Measurements from ENCODE around the gene TSTD1. TPM values are rescaled to one million over a fixed set of nuclear protein-coding genes. Genes with fewer than 3 reads are reported as not detected.

The TSTD1 gene
- total and polyA plus RNA-seq, 10 of the 15 experiments (the other 5 are each of a cell fraction or from before 2014, with no cell fraction given), result 33.3 to 145 (median 89.4) TPM

- TF ChIP-seq, protein P1, sequence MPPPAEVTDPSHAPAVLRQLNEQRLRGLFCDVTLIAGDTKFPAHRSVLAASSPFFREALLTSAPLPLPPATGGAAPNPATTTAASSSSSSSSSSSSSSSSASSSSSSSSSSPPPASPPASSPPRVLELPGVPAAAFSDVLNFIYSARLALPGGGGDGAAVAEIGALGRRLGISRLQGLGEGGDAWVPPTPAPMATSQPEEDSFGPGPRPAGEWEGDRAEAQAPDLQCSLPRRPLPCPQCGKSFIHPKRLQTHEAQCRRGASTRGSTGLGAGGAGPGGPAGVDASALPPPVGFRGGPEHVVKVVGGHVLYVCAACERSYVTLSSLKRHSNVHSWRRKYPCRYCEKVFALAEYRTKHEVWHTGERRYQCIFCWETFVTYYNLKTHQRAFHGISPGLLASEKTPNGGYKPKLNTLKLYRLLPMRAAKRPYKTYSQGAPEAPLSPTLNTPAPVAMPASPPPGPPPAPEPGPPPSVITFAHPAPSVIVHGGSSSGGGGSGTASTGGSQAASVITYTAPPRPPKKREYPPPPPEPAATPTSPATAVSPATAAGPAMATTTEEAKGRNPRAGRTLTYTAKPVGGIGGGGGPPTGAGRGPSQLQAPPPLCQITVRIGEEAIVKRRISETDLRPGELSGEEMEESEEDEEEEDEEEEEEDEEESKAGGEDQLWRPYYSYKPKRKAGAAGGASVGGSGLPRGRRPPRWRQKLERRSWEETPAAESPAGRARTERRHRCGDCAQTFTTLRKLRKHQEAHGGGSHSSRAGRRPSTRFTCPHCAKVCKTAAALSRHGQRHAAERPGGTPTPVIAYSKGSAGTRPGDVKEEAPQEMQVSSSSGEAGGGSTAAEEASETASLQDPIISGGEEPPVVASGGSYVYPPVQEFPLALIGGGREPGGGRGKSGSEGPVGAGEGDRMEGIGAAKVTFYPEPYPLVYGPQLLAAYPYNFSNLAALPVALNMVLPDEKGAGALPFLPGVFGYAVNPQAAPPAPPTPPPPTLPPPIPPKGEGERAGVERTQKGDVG (CRISPR knock-in tag; IDR thresholded peaks at IDR 0.05), result no peak
- no peak for TF ChIP-seq HDAC2 (IDR thresholded peaks at IDR 0.05)
- no peak for TF ChIP-seq NFXL1 (IDR thresholded peaks at IDR 0.05; ENCODE audit: borderline replicate concordance)
- no peak for TF ChIP-seq FOS (IDR thresholded peaks at IDR 0.05; ENCODE audit: borderline replicate concordance, extremely low read depth, insufficient read length)
- TF ChIP-seq ASH2L (IDR thresholded peaks at IDR 0.05; ENCODE audit: borderline replicate concordance, low read depth), result no peak
- Histone ChIP-seq H3K9me3 (replicated peaks; ENCODE audit: control insufficient read depth, insufficient read depth, low read length) (no peaks in the 10 kb centered on the region), H3K27me3 (replicated peaks in 1 of 2; ENCODE audit: control insufficient read depth in 2 of 2, insufficient read depth in 2 of 2, low read length in 1 of 2) (no peaks in the 10 kb centered on the region), H4K20me1 (ENCODE audit: control insufficient read depth, insufficient read depth) (peaks cover 4% of the 10 kb centered on the region; the same call in 1 of the 2 replicates), H3K79me2 (ENCODE audit: control insufficient read depth, insufficient read depth, low read length) (peaks cover 41% of the 10 kb centered on the region), H3K4me3 (no peak overlapping the region), H3K4me1 (ENCODE audit: control insufficient read depth, insufficient read depth, low read length) (peaks cover 9% of the 10 kb centered on the region; the same call in 1 of the 2 replicates), H2AFZ (ENCODE audit: control insufficient read depth, low read depth, low read length) (no peak overlapping the region), H3K27ac (ENCODE audit: control insufficient read depth, insufficient read depth) (no peak overlapping the region), H3K4me2 (ENCODE audit: control insufficient read depth, insufficient read depth) (no peak overlapping the region), H3K9ac (ENCODE audit: control insufficient read depth, insufficient read depth, low read length) (no peak overlapping the region), H3K36me3 (ENCODE audit: control insufficient read depth in 2 of 2, insufficient read depth in 2 of 2, low read length in 1 of 2) (peaks cover 2 to 9% of the 10 kb centered on the region in 2 experiments; a peak in 2 of 4 replicates)
- FAIRE-seq (no peak), ATAC-seq (no peak), DNase-seq (ENCODE audit: low read depth, low spot score) (no peak)
- in situ Hi-C loops (cut with MboI) (no loop called here), intact Hi-C loops (cut with micrococcal nuclease; ENCODE audit: unreplicated experiment) (no loop called here)
- no TSS peak for BruUV-seq (replicated peaks)
- RAD21 ChIA-PET (ENCODE audit: unreplicated experiment), result interaction anchor here (1.0 kb wide), 1 partner anchor 20 kb away, joined by 3 read pairs; no protein-coding TSS in a partner anchor
- POLR2A ChIA-PET, result interaction anchor here (0.6 to 1.3 kb wide), 5 partner anchors 8 to 109 kb away, joined by 3 to 5 read pairs (median 3); partner anchors contain the start of genes ARHGAP30, NIT1 and PFDN2
- CTCF ChIA-PET, result interaction anchor here (0.8 to 2.4 kb wide), 5 partner anchors 14 to 105 kb away, joined by 3 to 11 read pairs (median 4); partner anchors contain the start of genes PPOX and TSTD1
- WGBS (ENCODE audit: insufficient coverage, insufficient replicate concordance, low lambda C conversion rate, missing lambda C conversion rate), result 94% methylated on average over 4 of the region's 4 CpGs
- SMC1A ChIA-PET (ENCODE audit: uncharacterized antibody, unreplicated experiment), result interaction anchor here (1.5 to 2.5 kb wide), 3 partner anchors 21 to 66 kb away, joined by 4 to 7 read pairs (median 4); partner anchors contain the start of gene KLHDC9
These were observed 22.7 kb upstream of the TSTD1 start for GRCh38 chr1:161061419-161061818.
